MM.1S (cell line): ENCODE measurements around the gene EXOC4.

Experiments
- EZH2 ChIP-seq: fragments of 300-600 bp; sonication (generic); optimal IDR thresholded peaks from 2 replicates; pipeline ENCODE3; 2017; ENCODE audit warnings: low read depth, mild to moderate bottlenecking, antibody characterized with exemption, low read length, mixed read lengths
- EZH2phosphoT487 ChIP-seq: fragments of 300-600 bp; sonication (generic); IDR thresholded peaks from 2 replicates; pipeline ENCODE4 v1.6.1; 2018; ENCODE audit warnings: antibody characterized with exemption, low read length

DNA sequence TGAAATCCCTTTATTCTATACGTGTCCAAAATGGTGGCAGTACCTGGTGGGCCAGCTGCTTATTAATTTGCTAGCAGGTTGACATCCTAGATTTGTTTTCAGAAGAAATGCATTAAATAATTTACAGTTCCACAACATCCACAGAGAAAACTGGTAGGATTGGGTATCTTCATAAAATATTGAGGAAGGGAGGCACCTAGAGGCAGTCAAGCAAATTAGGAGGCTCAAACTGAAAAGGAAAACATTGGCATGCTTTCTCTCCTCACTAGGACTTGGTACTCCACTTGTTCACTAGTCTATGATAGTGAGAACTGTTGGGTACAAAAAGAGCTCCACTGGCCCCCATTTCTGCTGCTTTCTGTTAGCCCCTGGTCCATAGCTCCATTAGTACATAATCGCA is 855.9 kb downstream of the EXOC4 start:
- no peak for TF ChIP-seq EZH2
- TF ChIP-seq EZH2phosphoT487, result no peak
